Left ventricle myocardium inferior (tissue), 1 donor: ENCODE data around the gene USH1C. TPM values are rescaled to one million over a fixed set of nuclear protein-coding genes. Genes with fewer than 3 reads are reported as not detected.

Experiments
- DNase-seq: peaks from one replicate; pipeline ENCODE4 v3.0.0-alpha.2; 2020
- H3K27ac ChIP-seq: fragments of 200-600 bp; replicated peaks from 2 replicates; pipeline ENCODE4 v1.8.0; 2021
- H3K27me3 ChIP-seq: fragments of 200-600 bp; 2 replicates; pipeline ENCODE4 v1.8.0; 2021; ENCODE audit warnings: low read depth
- H3K36me3 ChIP-seq: fragments of 200-600 bp; 2 replicates; pipeline ENCODE4 v1.8.0; 2021
- H3K4me1 ChIP-seq: fragments of 200-600 bp; 2 replicates; pipeline ENCODE4 v1.8.0; 2021
- H3K4me3 ChIP-seq: fragments of 200-600 bp; 2 replicates; pipeline ENCODE4 v1.8.0; 2021; ENCODE audit warnings: mild to moderate bottlenecking, moderate library complexity
- H3K9me3 ChIP-seq: fragments of 200-600 bp; replicated peaks from 2 replicates; pipeline ENCODE4 v1.8.0; 2021
- CTCF ChIP-seq: fragments of 200-600 bp; IDR thresholded peaks from 2 replicates; pipeline ENCODE4 v1.8.0; 2021; ENCODE audit warnings: antibody characterized with exemption, mild to moderate bottlenecking, borderline replicate concordance
- intact Hi-C: fragments of 100-400 bp; cut with micrococcal nuclease; formaldehyde crosslinking; loops from one replicate; pipeline ENCODE4 v1.11.0; 2022
- total RNA-seq: library from RNA; stranded (reverse); fragmentation: NEBNext Ultra II Directional; extraction: Animal tissue kit (Norgen Biotek cat#: 25700); gene quantifications from one replicate; pipeline ENCODE4 v1.2.1, GENCODE V29; 2021
- donor health status: DM: no; HTN: yes; CAD: no; lungs with severe emphysema.

Gene USH1C
- total RNA-seq, 1 donor from 2014 or later: not detected

- no peak for DNase-seq
- intact Hi-C loops: no loop called here
- Histone ChIP-seq H3K27me3 (peaks cover 22% of the 10 kb centered on the region), H3K4me3 (no peak overlapping the region), H3K9me3 (no peaks in the 10 kb centered on the region), H3K4me1 (no peaks in the 10 kb centered on the region), H3K36me3 (no peaks in the 10 kb centered on the region), H3K27ac (no peak overlapping the region)
- no peak for TF ChIP-seq CTCF
Observed at GRCh38 chr11:17573526-17573925, 29.3 kb upstream of the USH1C start.

GRCh38 chr11:17572791-17573460 lies 28.7 kb upstream of the USH1C start:
- intact Hi-C loops: no loop called here
- TF ChIP-seq CTCF: no peak

GRCh38 chr11:17572359-17572690 lies 28.1 kb upstream of the USH1C start:
- no peaks in the 10 kb centered on the region for H3K36me3 ChIP-seq
- H3K4me1 ChIP-seq: no peaks in the 10 kb centered on the region
- no peak overlapping the region for H3K4me3 ChIP-seq
- DNase-seq: no peak
- no peaks in the 10 kb centered on the region for H3K9me3 ChIP-seq
- H3K27ac ChIP-seq: no peak overlapping the region
- H3K27me3 ChIP-seq: peaks cover 18% of the 10 kb centered on the region
- TF ChIP-seq CTCF: no peak
- intact Hi-C loops: no loop called here

More at GRCh38 chr11:17572791-17573460, 28.7 kb upstream of the USH1C start:
- Histone ChIP-seq H3K4me1 (no peaks in the 10 kb centered on the region), H3K36me3 (no peaks in the 10 kb centered on the region), H3K27me3 (peaks cover 18% of the 10 kb centered on the region), H3K4me3 (no peak overlapping the region), H3K27ac (no peak overlapping the region), H3K9me3 (no peaks in the 10 kb centered on the region)
- no peak for DNase-seq

GRCh38 chr11:17571431-17572358 lies 27.5 kb upstream of the USH1C start:
- intact Hi-C loops: no loop called here
- H3K4me3 ChIP-seq: no peak overlapping the region
- no peaks in the 10 kb centered on the region for H3K4me1 ChIP-seq
- H3K27me3 ChIP-seq: peaks cover 18% of the 10 kb centered on the region
- no peak overlapping the region for H3K27ac ChIP-seq
- no peaks in the 10 kb centered on the region for H3K9me3 ChIP-seq
- no peak for TF ChIP-seq CTCF
- DNase-seq: no peak
- no peaks in the 10 kb centered on the region for H3K36me3 ChIP-seq

GRCh38 chr11:17570034-17570433 lies 25.8 kb upstream of the USH1C start:
- DNase-seq: no peak
- Histone ChIP-seq H3K27me3 (peaks cover 18% of the 10 kb centered on the region), H3K27ac (no peak overlapping the region), H3K9me3 (no peaks in the 10 kb centered on the region), H3K4me1 (no peaks in the 10 kb centered on the region), H3K4me3 (no peak overlapping the region), H3K36me3 (no peaks in the 10 kb centered on the region)
- no peak for TF ChIP-seq CTCF
- intact Hi-C loops: no loop called here
